Upper lobe of left lung (tissue), 6 donors: Measurements from ENCODE around the gene LRRC66. TPM values are rescaled to one million over a fixed set of nuclear protein-coding genes. Genes with fewer than 3 reads are reported as not detected.

Experiments used
- ATAC-seq, 2 donors: fragments of 200-7000 bp; cut with Tn5 transposase; one replicate each; pipeline ENCODE4 v1.9.1; 2022; ENCODE audit warnings: mild to moderate bottlenecking in 2 of 2, moderate library complexity in 2 of 2; ENCODE audit not compliant: low FRiP score in 2 of 2
- DNase-seq, 2 donors: peaks; one replicate each; pipeline ENCODE4 v3.0.0-alpha.2; 2019 to 2020
- H3K27ac ChIP-seq, 4 donors: fragments of 200-600 bp; sonication (generic); one replicate each; pipeline ENCODE4 v1.5.1; 2016 to 2019
- H3K27me3 ChIP-seq, 4 donors: fragments of 200-600 bp; sonication (generic); one replicate each; pipeline ENCODE4 v1.5.1; 2017 to 2019
- H3K36me3 ChIP-seq, 4 donors: fragments of 200-600 bp; sonication (generic); one replicate each; pipeline ENCODE4 v1.5.1; 2016 to 2019
- H3K4me1 ChIP-seq, 4 donors: fragments of 200-600 bp; sonication (generic); one replicate each; pipeline ENCODE4 v1.5.1; 2018 to 2019
- H3K4me3 ChIP-seq, 4 donors: fragments of 200-600 bp; sonication (generic); one replicate each; pipeline ENCODE4 v1.5.1; 2017 to 2019; ENCODE audit warnings: mild to moderate bottlenecking in 2 of 4, moderate library complexity in 1 of 4
- H3K9me3 ChIP-seq, 4 donors: fragments of 200-600 bp; sonication (generic); one replicate each; pipeline ENCODE4 v1.5.1; 2018 to 2019
- CTCF ChIP-seq, 6 experiments: fragments of 450-650 bp in 4 of 6; fragments of 200-600 bp in 2 of 6; sonication (generic) in 2 of 6; IDR thresholded peaks; one replicate each; pipeline ENCODE4 v1.5.1; 2016 to 2019; ENCODE audit warnings: antibody characterized with exemption in 6 of 6
- EP300 ChIP-seq, 4 donors: sonication (generic); formaldehyde crosslinking; IDR thresholded peaks; one replicate each; pipeline ENCODE4 v1.5.1; 2017; ENCODE audit warnings: antibody characterized with exemption in 4 of 4, control low read depth in 2 of 4
- POLR2A ChIP-seq, 4 donors: fragments of 450-650 bp; IDR thresholded peaks; one replicate each; pipeline ENCODE4 v1.5.1; 2016 to 2017; ENCODE audit warnings: antibody characterized with exemption in 4 of 4, mild to moderate bottlenecking in 2 of 4
- POLR2AphosphoS5 ChIP-seq, 2 donors: sonication (generic); formaldehyde crosslinking; IDR thresholded peaks; one replicate each; pipeline ENCODE4 v1.5.1; 2017; ENCODE audit warnings: antibody characterized with exemption in 2 of 2
- WGBS, 2 donors: methylation state at CpG; one replicate each; pipeline ENCODE4 v1.1.5; 2017 to 2018; 5-methylcytosine and 5-hydroxymethylcytosine counted together
- total RNA-seq, 6 donors: library from RNA; depleted of rRNA in 4 of 6; stranded (reverse); fragments of >200 nt in 4 of 6; gene quantifications; one replicate each; pipeline versions ENCODE4 v1.1.0 to v1.2.1, GENCODE V29; 2016 to 2021
- donor health status: DM: no; HTN: no; CAD: no; lungs with moderate emphysema.
- donor health status: DM: no; HTN: yes; CAD: no; lungs with severe emphysema.

The LRRC66 gene
- total RNA-seq, 6 donors from 2014 or later, result 0.06 to 0.79 (median 0.29) TPM; not detected in 2

GRCh38 chr4:52005604-52006273, 14.4 kb downstream of the LRRC66 start:
- no peaks in the 10 kb centered on the region for H3K4me1 ChIP-seq
- DNase-seq (no peak), ATAC-seq (no peak)
- H3K36me3 ChIP-seq, result no peaks in the 10 kb centered on the region
- no peak overlapping the region for H3K27ac ChIP-seq
- no peak overlapping the region for H3K4me3 ChIP-seq
- TF ChIP-seq CTCF (IDR thresholded peaks at IDR 0.05), result no peak
- TF ChIP-seq EP300 (IDR thresholded peaks at IDR 0.05), result no peak
- TF ChIP-seq POLR2A (IDR thresholded peaks at IDR 0.05), result no peak
- TF ChIP-seq POLR2AphosphoS5 (IDR thresholded peaks at IDR 0.05), result no peak
- no peaks in the 10 kb centered on the region for H3K9me3 ChIP-seq
- no peaks in the 10 kb centered on the region for H3K27me3 ChIP-seq
- WGBS, 2 donors, result 90% methylated on average over 2 of the region's 2 CpGs

GRCh38 chr4:52004414-52004813, 15.7 kb downstream of the LRRC66 start:
- TF ChIP-seq POLR2AphosphoS5 (IDR thresholded peaks at IDR 0.05) (no peak), EP300 (IDR thresholded peaks at IDR 0.05) (no peak), POLR2A (IDR thresholded peaks at IDR 0.05) (no peak), CTCF (IDR thresholded peaks at IDR 0.05) (no peak)
- Histone ChIP-seq H3K27me3 (no peaks in the 10 kb centered on the region), H3K4me3 (no peak overlapping the region), H3K27ac (no peak overlapping the region), H3K4me1 (no peaks in the 10 kb centered on the region), H3K36me3 (no peaks in the 10 kb centered on the region), H3K9me3 (no peaks in the 10 kb centered on the region)
- DNase-seq (no peak), ATAC-seq (no peak)

GRCh38 chr4:52001616-52002015, 18.5 kb downstream of the LRRC66 start:
- Histone ChIP-seq H3K27ac (no peak overlapping the region), H3K4me3 (no peak overlapping the region), H3K9me3 (no peaks in the 10 kb centered on the region), H3K27me3 (no peaks in the 10 kb centered on the region), H3K4me1 (no peaks in the 10 kb centered on the region), H3K36me3 (no peaks in the 10 kb centered on the region)
- DNase-seq (no peak), ATAC-seq (no peak)
- 78 to 79% methylated on average over 2 of the region's 2 CpGs for WGBS, 2 donors
- TF ChIP-seq POLR2AphosphoS5 (IDR thresholded peaks at IDR 0.05) (no peak), POLR2A (IDR thresholded peaks at IDR 0.05) (no peak), CTCF (IDR thresholded peaks at IDR 0.05) (no peak), EP300 (IDR thresholded peaks at IDR 0.05) (no peak)

GRCh38 chr4:51999250-51999649, 20.9 kb downstream of the LRRC66 start:
- Histone ChIP-seq H3K4me1 (no peaks in the 10 kb centered on the region), H3K27me3 (no peaks in the 10 kb centered on the region), H3K27ac (no peak overlapping the region), H3K4me3 (no peak overlapping the region), H3K9me3 (no peaks in the 10 kb centered on the region), H3K36me3 (no peaks in the 10 kb centered on the region)
- ATAC-seq (no peak), DNase-seq (no peak)
- WGBS, 2 donors, result 77 to 85% methylated on average over 5 of the region's 5 CpGs
- no peak for TF ChIP-seq EP300 (IDR thresholded peaks at IDR 0.05)
- TF ChIP-seq POLR2A (IDR thresholded peaks at IDR 0.05), result no peak

GRCh38 chr4:51998837-51999236, 21.3 kb downstream of the LRRC66 start:
- Histone ChIP-seq H3K27ac (no peak overlapping the region), H3K4me3 (no peak overlapping the region), H3K27me3 (no peaks in the 10 kb centered on the region), H3K9me3 (no peaks in the 10 kb centered on the region), H3K36me3 (no peaks in the 10 kb centered on the region), H3K4me1 (no peaks in the 10 kb centered on the region)
- TF ChIP-seq POLR2AphosphoS5 (IDR thresholded peaks at IDR 0.05) (no peak), CTCF (IDR thresholded peaks at IDR 0.05) (no peak), POLR2A (IDR thresholded peaks at IDR 0.05) (no peak), EP300 (IDR thresholded peaks at IDR 0.05) (no peak)
- no peak for DNase-seq
- peak in 1 of 2 donors; percentile 34 for ATAC-seq
